EL (cell line): ENCODE results near the gene SPNS2.

ENCODE experiments used
- DNase-seq: peaks from one replicate; pipeline ENCODE4 v3.0.0-alpha.2; 2016

Gene SPNS2

DNA sequence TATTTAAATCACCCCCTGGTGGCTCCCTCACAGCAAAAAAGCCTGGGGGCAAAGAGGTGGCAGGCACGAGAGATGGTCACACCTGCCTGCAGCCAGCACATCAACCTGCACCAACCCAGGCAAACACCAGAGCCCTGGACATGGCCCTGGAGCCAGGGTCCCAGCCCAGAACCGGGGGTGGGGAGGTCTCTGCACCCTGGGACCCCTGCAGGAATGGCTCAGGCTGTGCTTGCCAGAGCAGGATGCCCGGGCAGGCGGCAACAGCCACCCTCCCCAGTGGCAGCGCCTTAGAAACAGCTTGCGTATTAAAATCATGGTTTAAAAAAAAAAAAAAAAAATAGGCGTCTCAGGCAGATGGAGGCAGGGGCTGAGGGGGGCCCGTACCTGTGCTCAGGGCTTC lies 40.3 kb downstream of the SPNS2 start:
- no peak for DNase-seq

DNA sequence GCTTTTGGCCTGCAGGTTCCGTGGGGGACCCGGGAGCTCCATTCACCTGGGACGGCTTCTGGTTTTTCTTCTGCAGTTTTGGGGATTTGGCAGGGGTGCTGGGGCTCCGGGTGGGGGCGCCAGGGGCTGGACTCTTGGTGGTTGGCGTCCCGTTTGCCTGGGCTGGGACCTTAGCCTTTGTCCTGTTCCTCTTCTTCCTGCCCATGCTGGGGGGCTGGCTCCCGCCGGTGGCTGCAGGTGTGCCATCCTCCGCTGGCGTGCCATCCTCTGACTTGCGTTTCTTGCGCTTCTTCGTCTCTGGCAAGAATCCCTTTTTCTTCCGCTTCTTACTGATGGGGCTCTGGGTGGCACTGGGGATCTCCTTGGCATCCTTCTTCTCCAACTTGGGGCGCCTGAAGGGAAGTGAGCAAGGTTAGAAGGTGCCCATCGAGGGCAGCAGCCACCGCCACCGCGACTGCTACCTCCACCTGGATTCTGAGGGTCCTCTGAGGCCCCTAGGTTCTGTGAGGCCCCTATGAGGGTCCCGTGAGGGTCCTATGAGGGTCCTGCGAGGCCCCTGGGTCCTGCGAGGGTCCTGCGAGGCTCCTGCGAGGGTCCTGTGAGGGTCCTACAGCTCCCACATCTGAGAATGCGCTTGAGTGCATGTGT lies 41.0 kb downstream of the SPNS2 start:
- no peak for DNase-seq

DNA sequence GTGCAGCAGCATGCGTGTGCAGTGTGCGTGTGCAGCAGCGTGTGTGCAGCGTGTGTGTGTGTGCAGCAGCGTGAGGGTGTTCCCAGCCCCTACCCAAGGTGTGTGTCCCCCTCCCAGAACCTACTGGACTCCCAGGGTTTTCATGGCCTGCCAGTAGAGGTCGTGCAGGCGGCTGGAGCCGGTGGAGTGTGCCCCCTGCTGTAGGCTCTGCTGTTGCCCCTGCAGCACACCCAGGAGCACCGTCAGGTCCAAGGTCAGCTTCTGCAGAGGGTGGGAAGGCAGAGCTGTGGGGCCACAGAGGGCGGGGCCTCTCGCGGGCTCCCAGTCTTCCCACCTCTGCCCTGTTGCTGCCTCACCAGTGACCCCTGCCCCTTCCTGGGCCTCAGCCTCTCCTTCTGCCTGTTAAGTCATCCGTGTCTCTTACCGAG lies 41.6 kb downstream of the SPNS2 start:
- DNase-seq: no peak

DNA sequence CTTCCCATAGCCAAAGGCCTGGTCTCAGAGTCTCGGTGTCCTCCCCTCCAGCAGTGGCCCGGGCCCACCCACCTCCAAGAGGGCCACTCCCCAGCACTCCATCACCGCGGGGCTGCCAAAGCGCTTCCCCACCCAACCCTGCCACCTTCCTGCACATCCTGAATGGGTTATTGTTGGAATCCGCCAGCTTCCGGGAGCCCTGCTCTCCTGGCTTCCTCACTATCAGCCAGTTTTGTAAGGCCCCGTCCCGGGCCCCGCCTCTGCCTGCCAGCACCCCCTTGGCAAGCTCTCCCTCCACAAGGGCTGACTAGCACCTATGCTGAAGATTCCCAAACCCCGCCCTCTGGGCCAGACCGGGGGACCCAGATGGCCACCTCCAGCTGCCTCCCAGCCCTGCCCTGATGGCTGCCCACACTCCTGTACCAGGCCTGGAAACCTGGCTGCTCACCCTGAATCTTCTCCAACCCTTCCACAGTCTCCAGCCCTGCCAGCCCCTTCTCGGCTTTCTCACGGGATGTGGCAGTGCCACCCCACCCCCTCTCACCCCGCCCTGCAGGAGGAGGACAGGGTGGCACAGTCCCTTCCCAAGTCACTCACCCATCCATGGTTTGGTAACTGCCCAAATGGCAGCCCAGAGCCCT lies 42.1 kb downstream of the SPNS2 start:
- DNase-seq: no peak

GRCh38 chr17:4541328-4542002 lies 42.8 kb downstream of the SPNS2 start:
- DNase-seq: no peak

DNA sequence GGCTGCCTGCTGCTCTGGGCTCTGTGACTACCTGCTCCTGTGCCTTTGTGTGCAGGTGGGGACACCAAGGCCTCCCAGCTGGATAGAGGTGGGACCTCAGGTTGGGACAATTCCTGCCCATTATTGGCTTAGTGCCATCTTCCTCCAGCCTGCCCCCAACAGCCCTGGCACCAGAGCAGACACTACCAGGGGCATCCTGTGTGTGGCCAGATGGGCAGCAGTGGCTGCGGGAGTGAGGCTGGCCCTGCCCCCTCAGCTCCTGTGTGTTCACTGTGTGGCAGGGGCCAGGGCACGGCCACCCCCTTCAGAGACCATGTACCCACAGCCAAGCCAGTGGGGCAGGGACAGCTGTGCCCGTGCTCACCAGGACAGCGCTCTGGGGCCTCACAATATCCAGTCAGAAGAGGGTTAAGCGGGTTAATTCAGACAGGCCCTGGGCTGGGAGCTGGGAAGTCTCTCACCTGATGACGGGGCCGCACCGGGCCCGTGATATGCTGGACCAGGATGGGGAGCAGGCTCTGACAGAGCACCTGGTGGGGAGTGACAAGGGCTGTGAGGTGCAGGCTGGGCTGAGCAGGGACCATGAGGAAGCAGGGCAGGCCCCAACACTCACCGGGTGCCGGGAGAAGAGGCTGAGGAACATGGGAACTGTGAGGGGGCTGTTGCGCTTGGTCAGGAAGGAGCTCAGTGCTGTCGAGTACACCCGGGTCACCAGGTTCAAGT lies 43.5 kb downstream of the SPNS2 start:
- DNase-seq: no peak

DNA sequence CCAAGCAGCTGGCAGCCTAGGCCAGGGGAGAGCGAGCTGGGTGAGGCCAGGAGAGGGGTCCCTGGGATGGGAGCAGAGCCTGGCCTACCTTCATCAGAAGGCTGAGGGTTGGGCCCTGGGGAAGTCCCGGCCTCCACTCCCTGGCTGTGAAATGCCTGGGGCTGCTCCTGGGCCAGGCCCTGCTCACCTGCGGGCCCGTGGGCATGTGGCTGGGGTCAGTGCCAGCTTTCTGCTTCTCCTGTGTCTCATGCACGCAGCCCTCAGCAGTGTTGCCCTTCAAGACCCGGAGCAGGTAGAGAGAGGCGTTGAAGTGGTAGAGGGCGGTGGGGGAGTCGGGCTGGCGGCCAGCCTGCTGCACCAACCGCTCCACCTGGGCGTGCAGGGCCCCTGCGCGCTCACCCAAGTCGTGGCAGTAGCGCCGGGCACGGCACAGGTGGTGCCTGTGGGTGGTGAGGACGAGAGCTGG lies 44.1 kb downstream of the SPNS2 start:
- no peak for DNase-seq

DNA sequence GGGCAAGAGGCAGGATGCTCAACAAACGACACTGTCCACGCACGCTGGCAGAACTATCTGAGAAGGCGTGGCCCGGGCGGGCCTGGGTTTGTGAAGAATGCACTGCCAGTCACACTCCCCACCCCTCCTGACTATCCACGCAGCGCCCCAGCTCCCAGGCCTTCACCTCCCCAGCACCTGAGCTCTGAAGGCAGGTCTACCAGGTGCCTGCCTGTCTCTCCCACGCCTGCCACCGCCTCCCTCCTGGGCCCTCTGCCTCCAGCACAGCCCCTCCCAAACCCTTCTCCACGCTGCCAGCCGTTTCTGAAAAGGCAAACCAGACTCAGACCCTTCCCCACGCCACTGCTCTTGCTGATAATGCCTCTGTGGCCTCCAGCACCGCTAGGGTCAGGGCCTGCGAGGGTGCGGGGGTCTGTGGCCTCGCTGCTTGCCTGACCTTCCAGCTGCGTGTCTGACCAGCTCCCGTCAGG lies 44.9 kb downstream of the SPNS2 start:
- no peak for DNase-seq

GRCh38 chr17:4544135-4544950 lies 45.7 kb downstream of the SPNS2 start:
- DNase-seq: no peak

DNA sequence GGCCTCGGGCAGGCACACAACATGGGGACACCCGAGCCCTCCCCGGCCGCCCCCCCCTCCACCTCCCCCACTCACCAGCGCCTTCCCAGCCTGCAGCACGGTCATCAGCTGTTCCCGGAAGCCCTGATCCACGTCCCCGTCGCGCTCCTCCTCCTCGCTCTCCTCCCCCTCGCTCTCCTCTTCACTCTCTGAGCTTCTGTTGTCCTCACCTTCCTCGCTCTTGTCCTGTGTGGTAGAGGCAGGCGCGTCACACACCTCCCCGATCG lies 46.2 kb downstream of the SPNS2 start:
- DNase-seq: no peak

DNA sequence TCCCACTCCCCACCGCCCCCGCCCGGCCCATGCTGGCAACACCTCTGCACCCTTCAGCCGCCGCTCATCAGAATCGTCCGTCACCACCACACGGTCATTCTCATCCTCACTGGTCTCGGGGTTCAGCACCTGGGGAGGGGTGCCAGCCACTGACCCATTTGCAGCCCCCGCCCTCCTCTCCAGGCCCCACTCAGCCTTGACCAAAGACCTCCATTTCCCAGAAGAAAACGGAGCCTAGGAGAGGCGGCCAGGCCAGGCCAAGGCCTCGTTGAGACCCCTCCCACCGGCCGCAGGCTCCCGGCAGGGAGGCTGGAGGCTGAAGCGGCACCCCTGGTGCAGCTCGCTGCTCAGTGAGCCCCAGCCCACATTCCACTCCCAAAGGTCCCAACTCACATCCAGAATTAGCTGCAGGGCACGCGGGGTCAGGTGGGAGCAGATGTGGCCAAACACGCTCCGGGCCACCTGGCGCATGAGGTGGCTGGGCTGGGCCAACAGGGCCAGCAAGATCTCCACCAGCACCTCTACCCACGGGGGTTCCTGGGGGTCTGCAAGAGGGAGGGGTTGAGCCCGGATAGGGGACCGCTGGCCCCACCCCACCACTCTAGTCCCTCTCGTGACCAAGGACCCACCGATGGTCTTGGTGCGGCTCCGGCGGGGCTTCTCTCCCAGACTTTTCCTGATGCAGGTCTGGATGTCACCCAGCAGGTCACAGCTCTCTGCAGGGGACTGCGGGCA lies 46.7 kb downstream of the SPNS2 start:
- DNase-seq: no peak

DNA sequence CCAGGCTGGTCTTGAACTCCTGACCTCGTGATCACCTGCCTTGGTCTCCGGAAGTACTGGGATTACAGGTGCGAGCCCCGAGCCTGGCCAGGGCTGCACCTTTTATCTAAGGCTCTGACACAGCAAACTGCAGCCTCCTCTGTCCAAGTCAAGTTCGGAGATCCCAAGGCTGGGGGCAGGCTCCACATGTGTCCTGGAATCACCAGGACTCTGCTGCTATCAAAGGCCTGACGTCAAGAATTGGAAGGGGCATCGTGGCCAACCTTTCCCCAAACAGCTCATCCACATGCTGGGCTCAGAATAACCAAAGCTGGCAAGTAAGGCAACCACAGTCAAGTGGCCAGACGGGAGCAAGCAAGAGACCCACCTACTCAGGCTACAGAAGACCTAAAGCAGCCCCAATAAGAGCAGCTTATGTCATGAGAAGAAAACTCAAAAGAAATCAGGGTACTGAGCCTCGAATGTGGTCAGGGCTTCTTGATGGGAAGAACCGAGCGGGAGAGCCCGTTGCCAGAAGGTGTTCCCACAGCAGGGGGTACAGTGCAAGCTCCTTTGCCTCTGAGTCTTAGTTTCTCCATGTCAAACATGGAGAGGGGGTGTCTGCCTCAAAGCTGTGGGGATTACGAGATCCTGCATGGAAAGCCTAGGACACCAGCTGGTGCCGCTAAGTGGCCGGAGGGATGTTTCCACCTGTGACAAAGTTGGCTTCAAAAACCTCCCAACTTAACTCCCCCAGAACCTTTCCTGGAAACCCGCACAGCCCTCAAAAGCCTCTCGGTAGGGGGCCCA lies 48.6 kb downstream of the SPNS2 start:
- DNase-seq: no peak

- no peak for DNase-seq
These were observed 49.4 kb downstream of the SPNS2 start for GRCh38 chr17:4548061-4548461.

GRCh38 chr17:4548721-4549531 lies 50.2 kb downstream of the SPNS2 start:
- DNase-seq: peak; percentile 64

GRCh38 chr17:4549781-4550533 lies 51.3 kb downstream of the SPNS2 start:
- DNase-seq: no peak

DNA sequence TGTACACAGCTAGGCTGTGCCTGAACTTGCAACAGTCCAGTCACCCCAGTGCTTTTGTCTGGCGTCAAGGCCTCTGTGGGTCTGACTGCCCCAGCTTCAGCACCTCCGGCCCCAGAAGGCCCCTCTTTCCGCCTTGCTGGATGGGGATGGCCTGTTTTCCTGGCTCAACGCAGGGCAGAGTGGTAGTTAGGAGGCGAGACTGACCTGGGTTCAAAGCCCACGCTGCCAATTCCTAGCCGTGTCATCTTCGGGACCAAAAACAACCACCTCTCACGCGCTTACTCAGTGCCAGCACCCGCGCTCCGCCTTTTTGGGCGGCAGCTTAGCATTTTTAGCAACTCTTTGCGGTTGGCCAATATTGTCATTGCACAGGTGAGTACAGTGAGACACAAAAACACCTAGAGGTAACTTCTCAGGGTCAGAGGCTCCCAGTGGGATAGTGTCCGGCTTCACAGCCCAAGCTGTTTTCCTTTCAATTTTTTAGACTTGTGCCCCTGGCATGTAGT lies 51.9 kb downstream of the SPNS2 start:
- no peak for DNase-seq

DNA sequence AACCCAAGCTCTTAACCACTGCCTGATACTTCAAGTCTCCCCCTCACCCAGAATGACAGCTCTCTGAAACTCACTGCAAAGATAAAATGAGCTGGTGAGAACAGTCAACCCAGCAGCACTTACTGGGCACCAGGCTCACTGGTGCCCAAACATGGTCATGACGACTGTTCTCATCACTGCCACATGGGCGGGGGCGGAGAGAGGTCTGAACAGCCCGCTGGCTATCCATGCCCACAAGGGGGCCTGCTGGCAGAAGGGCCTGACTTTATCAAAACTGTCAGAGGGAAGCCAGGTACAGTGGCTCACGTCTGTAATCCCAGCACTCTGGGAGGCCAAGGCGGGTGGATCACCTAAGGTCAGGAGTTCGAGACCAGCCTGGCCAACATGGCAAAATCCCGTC lies 52.5 kb downstream of the SPNS2 start:
- DNase-seq: no peak

- DNase-seq: no peak
These were observed 53.3 kb downstream of the SPNS2 start for GRCh38 chr17:4551796-4552525.

GRCh38 chr17:4553669-4554068 lies 55.0 kb downstream of the SPNS2 start:
- no peak for DNase-seq
